ENCODE measurements around the gene PIK3R6. TPM values are rescaled to one million over a fixed set of nuclear protein-coding genes. Genes with fewer than 3 reads are reported as not detected.

PIK3R6 gene
- total and polyA plus RNA-seq, 10 of the 15 experiments (the other 5 are each of a cell fraction or from before 2014, with no cell fraction given) = 6.7 to 146 (median 68.2) TPM

DNA sequence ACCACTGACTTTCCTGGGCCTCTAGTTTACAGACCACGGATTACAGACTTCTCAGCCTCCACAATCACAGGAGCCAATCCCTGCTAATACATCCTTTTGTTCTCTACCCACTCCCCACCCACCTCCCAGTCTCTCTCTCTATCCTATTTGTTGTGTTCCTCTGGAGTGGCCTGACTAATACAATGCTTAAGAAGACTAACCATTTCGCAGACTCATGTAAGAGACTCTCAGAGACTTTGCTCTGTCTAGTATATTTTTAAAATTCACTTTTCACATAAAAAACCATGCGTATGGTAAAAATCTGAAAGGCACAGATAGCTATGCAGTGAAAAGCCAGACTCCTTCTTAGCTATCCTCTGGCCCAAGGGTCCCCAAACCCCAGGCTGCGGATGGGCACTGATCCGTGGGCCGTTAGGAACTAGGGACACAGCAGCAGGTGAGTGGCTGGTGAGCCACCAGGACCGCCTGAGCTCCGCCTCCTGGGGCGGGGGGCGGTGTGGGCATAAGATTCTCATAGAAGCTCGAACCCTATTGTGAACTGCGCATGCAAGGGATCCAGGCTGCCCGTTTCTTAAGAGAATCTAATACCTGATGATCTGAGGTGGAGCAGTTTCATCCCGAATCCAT lies 7.6 kb downstream of the PIK3R6 start (continued):
- TF ChIP-seq PRDM15 (CRISPR knock-in tag; IDR thresholded peaks at IDR 0.05) = no peak
- no peak for TF ChIP-seq PAX5 (IDR thresholded peaks at IDR 0.05; ENCODE audit: borderline replicate concordance, low read depth, low read length)
- TF ChIP-seq PML (IDR thresholded peaks at IDR 0.05; ENCODE audit: low read length) = no peak
- TF ChIP-seq SUPT20H (IDR thresholded peaks at IDR 0.05; ENCODE audit: borderline replicate concordance, control insufficient read depth, low read depth, low read length) = no peak
- no peak for TF ChIP-seq SRF (IDR thresholded peaks at IDR 0.05; ENCODE audit: low read depth in 2 of 2, low read length in 2 of 2)
- TF ChIP-seq SIN3A (IDR thresholded peaks at IDR 0.05; ENCODE audit: low read depth, low read length) = no peak
- no peak for TF ChIP-seq POU2F2 (IDR thresholded peaks at IDR 0.05; ENCODE audit: borderline replicate concordance, low read depth, low read length)
- no peak for TF ChIP-seq SMAD1 (IDR thresholded peaks at IDR 0.05; ENCODE audit: low read depth, partially characterized antibody)
- TF ChIP-seq SIX5 (IDR thresholded peaks at IDR 0.05; ENCODE audit: low read depth, low read length, severe bottlenecking) = no peak
- TF ChIP-seq TCF7 (IDR thresholded peaks at IDR 0.05; ENCODE audit: borderline replicate concordance) = no peak
- TF ChIP-seq HDAC2 (IDR thresholded peaks at IDR 0.05) = no peak
- no peak for TF ChIP-seq NKRF (conservative IDR thresholded peaks at IDR 0.05)
- TF ChIP-seq, protein P1, sequence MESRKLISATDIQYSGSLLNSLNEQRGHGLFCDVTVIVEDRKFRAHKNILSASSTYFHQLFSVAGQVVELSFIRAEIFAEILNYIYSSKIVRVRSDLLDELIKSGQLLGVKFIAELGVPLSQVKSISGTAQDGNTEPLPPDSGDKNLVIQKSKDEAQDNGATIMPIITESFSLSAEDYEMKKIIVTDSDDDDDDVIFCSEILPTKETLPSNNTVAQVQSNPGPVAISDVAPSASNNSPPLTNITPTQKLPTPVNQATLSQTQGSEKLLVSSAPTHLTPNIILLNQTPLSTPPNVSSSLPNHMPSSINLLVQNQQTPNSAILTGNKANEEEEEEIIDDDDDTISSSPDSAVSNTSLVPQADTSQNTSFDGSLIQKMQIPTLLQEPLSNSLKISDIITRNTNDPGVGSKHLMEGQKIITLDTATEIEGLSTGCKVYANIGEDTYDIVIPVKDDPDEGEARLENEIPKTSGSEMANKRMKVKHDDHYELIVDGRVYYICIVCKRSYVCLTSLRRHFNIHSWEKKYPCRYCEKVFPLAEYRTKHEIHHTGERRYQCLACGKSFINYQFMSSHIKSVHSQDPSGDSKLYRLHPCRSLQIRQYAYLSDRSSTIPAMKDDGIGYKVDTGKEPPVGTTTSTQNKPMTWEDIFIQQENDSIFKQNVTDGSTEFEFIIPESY (IDR thresholded peaks at IDR 0.05) = no peak
- TF ChIP-seq, protein P2, sequence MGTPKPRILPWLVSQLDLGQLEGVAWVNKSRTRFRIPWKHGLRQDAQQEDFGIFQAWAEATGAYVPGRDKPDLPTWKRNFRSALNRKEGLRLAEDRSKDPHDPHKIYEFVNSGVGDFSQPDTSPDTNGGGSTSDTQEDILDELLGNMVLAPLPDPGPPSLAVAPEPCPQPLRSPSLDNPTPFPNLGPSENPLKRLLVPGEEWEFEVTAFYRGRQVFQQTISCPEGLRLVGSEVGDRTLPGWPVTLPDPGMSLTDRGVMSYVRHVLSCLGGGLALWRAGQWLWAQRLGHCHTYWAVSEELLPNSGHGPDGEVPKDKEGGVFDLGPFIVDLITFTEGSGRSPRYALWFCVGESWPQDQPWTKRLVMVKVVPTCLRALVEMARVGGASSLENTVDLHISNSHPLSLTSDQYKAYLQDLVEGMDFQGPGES (IDR thresholded peaks at IDR 0.05) = no peak
- TF ChIP-seq MEF2B (IDR thresholded peaks at IDR 0.05; ENCODE audit: partially characterized antibody, poor library complexity, severe bottlenecking) = no peak
- TF ChIP-seq MTA3 (IDR thresholded peaks at IDR 0.05; ENCODE audit: borderline replicate concordance, low read length) = no peak
- TF ChIP-seq LARP7 (IDR thresholded peaks at IDR 0.05) = no peak

Data from GM12878 (cell line).